K562 (cell line): Measurements from ENCODE around the gene TCEA3. TPM values are rescaled to one million over a fixed set of nuclear protein-coding genes. Genes with fewer than 3 reads are reported as not detected.

Source experiments
- ATAC-seq: fragments of 200-7000 bp; cut with Tn5 transposase; 3 replicates; pipeline ENCODE4 v1.9.1; 2020; ENCODE audit warnings: moderate library complexity
- BruUV-seq: library from RNA; stranded (reverse); fragments of 400-500 nt; replicated peaks from 2 replicates; lab custom pipeline; 2021; lab: Mats Ljungman, UMichigan
- CTCF ChIA-PET: fragments of 300-600 bp; formaldehyde crosslinking; extraction: SDS; loops from one replicate; lab custom pipeline; 2021; ENCODE audit warnings: low intra/inter-chr PET ratio; lab: Yijun Ruan, JAX
- POLR2A ChIA-PET: fragments of 300-600, 350-650 bp; sonication (Branson Sonifier 250); formaldehyde crosslinking; extraction: SDS; loops from one replicate; lab custom pipeline; 2021; ENCODE audit warnings: antibody characterized with exemption, inconsistent platforms; lab: Yijun Ruan, JAX
- DNase-seq, 4 experiments: peaks; one replicate each; pipeline versions ENCODE4 v3.0.0 to v3.0.0-alpha.2; 2011 to 2018; ENCODE audit warnings: low spot score in 3 of 4, mixed read lengths in 3 of 4; ENCODE audit errors: extremely low read depth in 1 of 4
- FAIRE-seq: peaks from 2 replicates; lab custom pipeline; 2011; peaks lifted over from hg19 to GRCh38; lab: Jason Lieb, UNC
- H2AFZ ChIP-seq: 2 replicates; pipeline ENCODE4 v1.6.0; 2011; ENCODE audit warnings: low read depth, low read length, control low read depth, inconsistent platforms
- H3K27ac ChIP-seq: fragments of 200-600 bp; 3 replicates; pipeline ENCODE4 v1.8.0; 2011; ENCODE audit warnings: low read depth, mild to moderate bottlenecking, control low read depth, inconsistent platforms, low read length, moderate library complexity, mixed read lengths; ENCODE audit errors: extremely low read depth
- H3K27me3 ChIP-seq, 2 experiments: fragments of 300-600 bp in 1 of 2; 2 replicates in 1 of 2; 3 replicates in 1 of 2; pipeline versions ENCODE4 v1.6.0 to v1.8.0; 2011; ENCODE audit warnings: inconsistent platforms in 2 of 2, low read length in 2 of 2, mild to moderate bottlenecking in 1 of 2, mixed read lengths in 1 of 2, moderate library complexity in 1 of 2; ENCODE audit not compliant: control insufficient read depth in 2 of 2, insufficient read depth in 2 of 2
- H3K36me3 ChIP-seq: fragments of 300-600 bp; 3 replicates; pipeline ENCODE4 v1.8.0; 2011; ENCODE audit warnings: mild to moderate bottlenecking, low read length, inconsistent platforms; ENCODE audit not compliant: control insufficient read depth, insufficient read depth
- H3K4me1 ChIP-seq, 2 experiments: fragments of 200-600 bp in 1 of 2; replicated peaks in 1 of 2; 2 replicates in 1 of 2; 3 replicates in 1 of 2; pipeline versions ENCODE4 v1.5.1 to v1.8.0; 2011; ENCODE audit warnings: inconsistent platforms in 2 of 2, low read length in 2 of 2, mild to moderate bottlenecking in 1 of 2, mixed read lengths in 1 of 2, moderate library complexity in 1 of 2; ENCODE audit not compliant: control insufficient read depth in 2 of 2, insufficient read depth in 2 of 2
- H3K4me2 ChIP-seq: 2 replicates; pipeline ENCODE4 v1.6.1; 2011; ENCODE audit warnings: low read length, control low read depth, inconsistent platforms, mixed read lengths; ENCODE audit not compliant: insufficient read depth
- H3K4me3 ChIP-seq: fragments of 200-600 bp; sonication (generic), shearing (Covaris generic); 2 replicates; pipeline ENCODE4 v1.5.1; 2016; ENCODE audit warnings: control low read depth, inconsistent platforms
- H3K79me2 ChIP-seq: fragments of 200-600 bp; 3 replicates; pipeline ENCODE4 v1.8.0; 2011; ENCODE audit warnings: low read length, inconsistent platforms; ENCODE audit not compliant: control insufficient read depth, insufficient read depth
- H3K9ac ChIP-seq, 2 experiments: 2 replicates each; pipeline versions ENCODE4 v1.6.0 to v1.6.1; 2011; ENCODE audit warnings: low read depth in 2 of 2, low read length in 2 of 2, control low read depth in 1 of 2, inconsistent platforms in 1 of 2, mild to moderate bottlenecking in 1 of 2, mixed read lengths in 1 of 2; ENCODE audit not compliant: insufficient read depth in 1 of 2
- H3K9me1 ChIP-seq: one replicate; pipeline ENCODE4 v1.6.0; 2011; ENCODE audit warnings: inconsistent platforms, mild to moderate bottlenecking, low read length, moderate library complexity; ENCODE audit not compliant: control insufficient read depth, insufficient read depth
- H3K9me3 ChIP-seq: replicated peaks from 2 replicates; pipeline ENCODE4 v1.5.1; 2011; ENCODE audit warnings: low read depth, low read length, inconsistent platforms; ENCODE audit not compliant: control insufficient read depth, insufficient read depth
- H4K20me1 ChIP-seq: replicated peaks from 2 replicates; pipeline ENCODE4 v1.6.1; 2011; ENCODE audit warnings: low read length, inconsistent platforms, mixed read lengths; ENCODE audit not compliant: control insufficient read depth, insufficient read depth
- BDP1 ChIP-seq: IDR thresholded peaks from 3 replicates; pipeline ENCODE4 v1.6.1; 2011; ENCODE audit not compliant: insufficient read length, insufficient read depth
- MEIS2 ChIP-seq: fragments of 450-650 bp; IDR thresholded peaks from 2 replicates; pipeline ENCODE4 v1.6.1; 2014; ENCODE audit warnings: mild to moderate bottlenecking; ENCODE audit not compliant: partially characterized antibody
- NR3C1 ChIP-seq: sonication (generic); formaldehyde crosslinking; IDR thresholded peaks from 2 replicates; pipeline ENCODE4 v1.8.1; 2022; ENCODE audit warnings: missing genetic modification reagents
- TCF7L2 ChIP-seq: fragments of 150-350 bp; IDR thresholded peaks from 2 replicates; pipeline ENCODE4 v1.6.1; 2016; ENCODE audit warnings: low read depth, mild to moderate bottlenecking, low read length, moderate library complexity
- WGBS: fragments of 100-300 bp; shearing (Covaris generic); methylation state at CpG from one replicate; pipeline ENCODE4 v1.1.6; 2016; ENCODE audit warnings: low coverage, mixed read lengths; ENCODE audit not compliant: insufficient coverage; ENCODE audit errors: missing lambda C conversion rate; 5-methylcytosine and 5-hydroxymethylcytosine counted together
- in situ Hi-C: fragments of 300-500 bp; cut with MboI; formaldehyde crosslinking; loops from 4 replicates; pipeline ENCODE4 v1.15.0; 2018; ENCODE audit warnings: inconsistent platforms, mixed read lengths
- intact Hi-C: fragments of 100-400 bp; cut with micrococcal nuclease; formaldehyde crosslinking; loops from 2 replicates; pipeline ENCODE4 v1.14.2; 2022
- polyA plus RNA-seq, 8 experiments: library from polyadenylated mRNA; depleted of rRNA in 4 of 8; stranded (reverse) in 5 of 8; unstranded in 3 of 8; fragments of >200 nt; fragmentation: Nextera tagmentation in 2 of 8; fragmentation: Illumina TruSeq in 1 of 8; extraction: Ambion mirVana in 2 of 8; extraction: Trizol in 1 of 8; gene quantifications; 2 replicates each; pipeline versions ENCODE4 v1.2.1 to v1.2.3, GENCODE V29; 2011 to 2014; ENCODE audit warnings: inconsistent platforms in 1 of 8, missing spikeins in 1 of 8
- total RNA-seq, 7 experiments: library from RNA; depleted of rRNA in 6 of 7; stranded (reverse); fragments of >200 nt in 6 of 7; fragmentation: Illumina TruSeq in 2 of 7; extraction: Trizol in 2 of 7; gene quantifications; 2 replicates each; pipeline versions ENCODE4 v1.2.1 to v1.2.3, GENCODE V29; 2011 to 2021; ENCODE audit warnings: low replicate concordance in 1 of 7
- TF ChIP-seq, protein P1 (sequence below), 2 experiments: fragments of 450-650 bp; IDR thresholded peaks; 2 replicates each; pipeline ENCODE4 v1.6.1; 2016; ENCODE audit warnings: mild to moderate bottlenecking in 2 of 2, borderline replicate concordance in 1 of 2, low read depth in 1 of 2, moderate library complexity in 1 of 2
- TF ChIP-seq, protein P2 (sequence below): sonication (generic); formaldehyde crosslinking; IDR thresholded peaks from 2 replicates; pipeline ENCODE4 v1.8.0; 2023; ENCODE audit warnings: missing genetic modification reagents, mild to moderate bottlenecking, borderline replicate concordance

The TCEA3 gene
- total and polyA plus RNA-seq, 9 of the 15 experiments (the other 6 are each of a cell fraction or from before 2014, with no cell fraction given): 0.03 to 0.55 (median 0.36) TPM

DNA sequence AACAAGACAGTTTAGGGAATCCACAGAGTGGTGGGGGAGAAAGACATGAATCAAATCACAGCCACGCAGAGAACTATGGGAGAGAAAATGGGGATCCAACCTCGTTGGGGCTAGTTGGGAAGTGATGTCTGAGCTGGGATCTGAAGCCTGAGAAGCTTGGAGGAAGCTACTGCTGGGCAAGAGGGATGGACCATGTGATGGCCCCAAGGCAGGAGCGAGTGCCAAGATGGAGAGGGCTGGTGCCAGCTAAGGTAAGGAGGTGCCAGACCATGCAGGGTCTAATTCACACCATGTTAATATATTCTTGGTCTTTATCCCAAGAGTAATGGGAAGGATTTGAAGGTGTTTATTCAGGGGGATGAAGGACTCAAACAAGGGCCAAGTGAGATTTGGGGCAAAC is 18.2 kb upstream of the TCEA3 start:
- CTCF ChIA-PET: no interaction called here
- no peaks in the 10 kb centered on the region for H3K9me3 ChIP-seq
- no peak for FAIRE-seq
- H3K4me3 ChIP-seq: no peak overlapping the region
- H3K4me2 ChIP-seq: no peak overlapping the region
- H3K36me3 ChIP-seq: peaks cover 14% of the 10 kb centered on the region; the same call in 1 of the 3 replicates
- WGBS: 43% methylated on average over 3 of the region's 3 CpGs
- H3K27me3 ChIP-seq: no peaks in the 10 kb centered on the region
- in situ Hi-C loops: no loop called here
- H3K9ac ChIP-seq: peak overlapping the region in 1 of 2 experiments; percentile 28; a peak in 1 of 4 replicates
- H3K27ac ChIP-seq: no peak overlapping the region
- peaks cover 3 to 12% of the 10 kb centered on the region in 2 experiments for H3K4me1 ChIP-seq
- ATAC-seq: no peak
- H4K20me1 ChIP-seq: no peaks in the 10 kb centered on the region
- H3K9me1 ChIP-seq: no peaks in the 10 kb centered on the region
- H2AFZ ChIP-seq: no peak overlapping the region
- no peak for DNase-seq
- POLR2A ChIA-PET: interaction anchor here (0.6 to 1.3 kb wide), 3 partner anchors 18 to 114 kb away, joined by 3 to 5 read pairs (median 4); no protein-coding TSS in a partner anchor
- intact Hi-C loops: no loop called here
- no peaks in the 10 kb centered on the region for H3K79me2 ChIP-seq
- no TSS peak for BruUV-seq
- TF ChIP-seq NR3C1 (CRISPR knock-in tag) (no peak), MEIS2 (no peak), BDP1 (no peak), TCF7L2 (no peak)
- TF ChIP-seq, protein P1, sequence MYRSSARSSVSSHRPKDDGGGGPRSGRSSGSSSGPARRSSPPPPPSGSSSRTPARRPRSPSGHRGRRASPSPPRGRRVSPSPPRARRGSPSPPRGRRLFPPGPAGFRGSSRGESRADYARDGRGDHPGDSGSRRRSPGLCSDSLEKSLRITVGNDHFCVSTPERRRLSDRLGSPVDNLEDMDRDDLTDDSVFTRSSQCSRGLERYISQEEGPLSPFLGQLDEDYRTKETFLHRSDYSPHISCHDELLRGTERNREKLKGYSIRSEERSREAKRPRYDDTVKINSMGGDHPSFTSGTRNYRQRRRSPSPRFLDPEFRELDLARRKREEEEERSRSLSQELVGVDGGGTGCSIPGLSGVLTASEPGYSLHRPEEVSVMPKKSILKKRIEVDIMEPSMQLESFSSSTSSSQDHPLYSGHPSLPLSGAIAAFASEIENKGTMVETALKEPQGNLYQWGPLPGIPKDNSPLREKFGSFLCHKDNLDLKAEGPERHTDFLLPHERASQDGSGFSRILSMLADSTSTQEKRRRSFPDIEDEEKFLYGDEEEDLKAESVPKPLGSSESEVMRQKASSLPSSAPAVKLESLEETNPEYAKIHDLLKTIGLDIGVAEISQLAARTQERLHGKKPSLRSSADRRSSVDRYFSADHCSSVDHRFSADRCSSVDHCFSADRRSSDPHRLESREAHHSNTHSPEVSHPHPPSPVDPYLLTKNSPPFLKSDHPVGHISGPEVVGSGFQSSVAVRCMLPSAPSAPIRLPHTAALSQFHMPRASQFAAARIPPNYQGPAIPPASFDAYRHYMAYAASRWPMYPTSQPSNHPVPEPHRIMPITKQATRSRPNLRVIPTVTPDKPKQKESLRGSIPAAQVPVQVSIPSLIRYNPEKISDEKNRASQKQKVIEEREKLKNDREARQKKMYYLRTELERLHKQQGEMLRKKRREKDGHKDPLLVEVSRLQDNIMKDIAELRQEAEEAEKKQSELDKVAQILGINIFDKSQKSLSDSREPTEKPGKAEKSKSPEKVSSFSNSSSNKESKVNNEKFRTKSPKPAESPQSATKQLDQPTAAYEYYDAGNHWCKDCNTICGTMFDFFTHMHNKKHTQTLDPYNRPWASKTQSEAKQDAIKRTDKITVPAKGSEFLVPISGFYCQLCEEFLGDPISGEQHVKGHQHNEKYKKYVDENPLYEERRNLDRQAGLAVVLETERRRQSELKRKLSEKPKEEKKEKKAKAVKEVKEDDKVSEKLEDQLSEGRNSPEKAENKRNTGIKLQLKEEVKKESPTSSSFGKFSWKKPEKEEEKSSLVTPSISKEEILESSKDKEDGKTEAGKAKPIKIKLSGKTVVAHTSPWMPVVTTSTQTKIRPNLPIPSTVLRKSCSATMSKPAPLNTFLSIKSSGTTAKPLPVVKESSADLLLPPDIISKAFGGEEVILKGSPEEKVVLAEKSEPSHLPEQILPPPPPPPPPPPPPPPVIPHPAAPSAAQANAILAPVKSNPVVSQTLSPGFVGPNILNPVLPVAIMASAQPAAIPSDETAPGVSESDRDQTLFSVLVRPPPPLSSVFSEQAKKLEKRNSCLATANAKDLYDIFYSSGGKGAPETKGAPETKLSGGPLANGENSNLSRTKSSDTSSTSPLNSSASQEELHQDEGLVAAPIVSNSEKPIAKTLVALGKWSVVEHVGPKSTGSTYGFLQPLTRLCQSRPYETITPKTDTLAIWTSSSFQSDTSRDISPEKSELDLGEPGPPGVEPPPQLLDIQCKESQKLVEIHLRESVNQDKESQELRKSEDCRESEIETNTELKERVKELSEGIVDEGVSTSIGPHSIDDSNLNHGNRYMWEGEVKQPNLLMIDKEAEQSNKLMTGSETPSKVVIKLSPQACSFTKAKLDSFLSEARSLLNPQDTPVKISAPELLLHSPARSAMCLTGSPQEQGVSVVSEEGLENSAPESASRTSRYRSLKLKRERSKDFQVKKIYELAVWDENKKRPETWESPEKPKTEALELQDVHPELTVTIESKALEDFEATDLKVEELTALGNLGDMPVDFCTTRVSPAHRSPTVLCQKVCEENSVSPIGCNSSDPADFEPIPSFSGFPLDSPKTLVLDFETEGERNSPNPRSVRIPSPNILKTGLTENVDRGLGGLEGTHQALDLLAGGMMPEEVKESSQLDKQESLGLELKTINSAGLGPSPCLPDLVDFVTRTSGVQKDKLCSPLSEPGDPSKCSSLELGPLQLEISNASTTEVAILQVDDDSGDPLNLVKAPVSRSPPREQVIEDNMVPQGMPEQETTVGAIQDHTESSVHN (IDR thresholded peaks at IDR 0.05; ENCODE audit: borderline replicate concordance in 1 of 2, low read depth in 1 of 2): no peak
- TF ChIP-seq, protein P2, sequence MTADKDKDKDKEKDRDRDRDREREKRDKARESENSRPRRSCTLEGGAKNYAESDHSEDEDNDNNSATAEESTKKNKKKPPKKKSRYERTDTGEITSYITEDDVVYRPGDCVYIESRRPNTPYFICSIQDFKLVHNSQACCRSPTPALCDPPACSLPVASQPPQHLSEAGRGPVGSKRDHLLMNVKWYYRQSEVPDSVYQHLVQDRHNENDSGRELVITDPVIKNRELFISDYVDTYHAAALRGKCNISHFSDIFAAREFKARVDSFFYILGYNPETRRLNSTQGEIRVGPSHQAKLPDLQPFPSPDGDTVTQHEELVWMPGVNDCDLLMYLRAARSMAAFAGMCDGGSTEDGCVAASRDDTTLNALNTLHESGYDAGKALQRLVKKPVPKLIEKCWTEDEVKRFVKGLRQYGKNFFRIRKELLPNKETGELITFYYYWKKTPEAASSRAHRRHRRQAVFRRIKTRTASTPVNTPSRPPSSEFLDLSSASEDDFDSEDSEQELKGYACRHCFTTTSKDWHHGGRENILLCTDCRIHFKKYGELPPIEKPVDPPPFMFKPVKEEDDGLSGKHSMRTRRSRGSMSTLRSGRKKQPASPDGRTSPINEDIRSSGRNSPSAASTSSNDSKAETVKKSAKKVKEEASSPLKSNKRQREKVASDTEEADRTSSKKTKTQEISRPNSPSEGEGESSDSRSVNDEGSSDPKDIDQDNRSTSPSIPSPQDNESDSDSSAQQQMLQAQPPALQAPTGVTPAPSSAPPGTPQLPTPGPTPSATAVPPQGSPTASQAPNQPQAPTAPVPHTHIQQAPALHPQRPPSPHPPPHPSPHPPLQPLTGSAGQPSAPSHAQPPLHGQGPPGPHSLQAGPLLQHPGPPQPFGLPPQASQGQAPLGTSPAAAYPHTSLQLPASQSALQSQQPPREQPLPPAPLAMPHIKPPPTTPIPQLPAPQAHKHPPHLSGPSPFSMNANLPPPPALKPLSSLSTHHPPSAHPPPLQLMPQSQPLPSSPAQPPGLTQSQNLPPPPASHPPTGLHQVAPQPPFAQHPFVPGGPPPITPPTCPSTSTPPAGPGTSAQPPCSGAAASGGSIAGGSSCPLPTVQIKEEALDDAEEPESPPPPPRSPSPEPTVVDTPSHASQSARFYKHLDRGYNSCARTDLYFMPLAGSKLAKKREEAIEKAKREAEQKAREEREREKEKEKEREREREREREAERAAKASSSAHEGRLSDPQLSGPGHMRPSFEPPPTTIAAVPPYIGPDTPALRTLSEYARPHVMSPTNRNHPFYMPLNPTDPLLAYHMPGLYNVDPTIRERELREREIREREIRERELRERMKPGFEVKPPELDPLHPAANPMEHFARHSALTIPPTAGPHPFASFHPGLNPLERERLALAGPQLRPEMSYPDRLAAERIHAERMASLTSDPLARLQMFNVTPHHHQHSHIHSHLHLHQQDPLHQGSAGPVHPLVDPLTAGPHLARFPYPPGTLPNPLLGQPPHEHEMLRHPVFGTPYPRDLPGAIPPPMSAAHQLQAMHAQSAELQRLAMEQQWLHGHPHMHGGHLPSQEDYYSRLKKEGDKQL: no peak
